GM10248 (cell line): Measurements from ENCODE around the gene MEGF9.
"Not testable (repeated sequence)": the region's sequence is repeated elsewhere in the genome, so short reads cannot be mapped to it uniquely, and the experiment has no call there.

Source experiments
- CTCF ChIA-PET: fragments of 300-600 bp; sonication (Branson Sonifier 250); formaldehyde crosslinking; extraction: SDS; loops from one replicate; lab custom pipeline; 2021; ENCODE audit warnings: antibody characterized with exemption; lab: Yijun Ruan, JAX
- POLR2A ChIA-PET: fragments of 350-650 bp; sonication (Branson Sonifier 250); formaldehyde crosslinking; extraction: SDS; loops from one replicate; lab custom pipeline; 2020; ENCODE audit warnings: antibody characterized with exemption; lab: Yijun Ruan, JAX
- DNase-seq: peaks from one replicate; pipeline ENCODE4 v3.0.0; 2012; ENCODE audit errors: extremely low spot score
- TF ChIP-seq, protein P1 (sequence below): IDR thresholded peaks from 2 replicates; pipeline ENCODE4 v1.5.1; 2012; ENCODE audit warnings: mild to moderate bottlenecking, low read depth; ENCODE audit errors: extremely low read depth, missing control alignments, control extremely low read depth

MEGF9 gene

DNA sequence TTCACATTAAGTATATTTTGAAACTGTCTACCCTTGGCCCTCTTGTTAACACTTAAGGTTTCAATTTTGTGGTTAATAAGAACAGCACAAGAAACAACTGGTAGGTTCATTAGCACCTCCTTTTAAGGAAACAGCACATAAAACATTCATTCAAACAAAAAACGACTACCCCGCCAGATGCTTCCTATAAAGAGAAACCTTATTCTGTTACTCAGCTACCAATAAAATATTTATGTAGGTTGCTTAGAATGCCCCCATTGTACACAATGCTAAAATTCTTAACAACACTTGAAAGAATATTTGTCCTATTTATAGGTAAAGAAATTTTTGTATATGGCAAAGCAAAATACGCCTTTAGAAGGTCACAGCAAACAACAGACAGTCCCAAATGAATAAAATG is 157.5 kb downstream of the MEGF9 start:
- no peak for DNase-seq
- TF ChIP-seq, protein P1, sequence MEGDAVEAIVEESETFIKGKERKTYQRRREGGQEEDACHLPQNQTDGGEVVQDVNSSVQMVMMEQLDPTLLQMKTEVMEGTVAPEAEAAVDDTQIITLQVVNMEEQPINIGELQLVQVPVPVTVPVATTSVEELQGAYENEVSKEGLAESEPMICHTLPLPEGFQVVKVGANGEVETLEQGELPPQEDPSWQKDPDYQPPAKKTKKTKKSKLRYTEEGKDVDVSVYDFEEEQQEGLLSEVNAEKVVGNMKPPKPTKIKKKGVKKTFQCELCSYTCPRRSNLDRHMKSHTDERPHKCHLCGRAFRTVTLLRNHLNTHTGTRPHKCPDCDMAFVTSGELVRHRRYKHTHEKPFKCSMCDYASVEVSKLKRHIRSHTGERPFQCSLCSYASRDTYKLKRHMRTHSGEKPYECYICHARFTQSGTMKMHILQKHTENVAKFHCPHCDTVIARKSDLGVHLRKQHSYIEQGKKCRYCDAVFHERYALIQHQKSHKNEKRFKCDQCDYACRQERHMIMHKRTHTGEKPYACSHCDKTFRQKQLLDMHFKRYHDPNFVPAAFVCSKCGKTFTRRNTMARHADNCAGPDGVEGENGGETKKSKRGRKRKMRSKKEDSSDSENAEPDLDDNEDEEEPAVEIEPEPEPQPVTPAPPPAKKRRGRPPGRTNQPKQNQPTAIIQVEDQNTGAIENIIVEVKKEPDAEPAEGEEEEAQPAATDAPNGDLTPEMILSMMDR = no peak
- ChIA-PET CTCF (interaction anchor here (1.0 to 2.6 kb wide), 2 partner anchors 11 to 12 kb away, joined by 3 to 6 read pairs; no protein-coding TSS in a partner anchor), POLR2A (no interaction called here)

DNA sequence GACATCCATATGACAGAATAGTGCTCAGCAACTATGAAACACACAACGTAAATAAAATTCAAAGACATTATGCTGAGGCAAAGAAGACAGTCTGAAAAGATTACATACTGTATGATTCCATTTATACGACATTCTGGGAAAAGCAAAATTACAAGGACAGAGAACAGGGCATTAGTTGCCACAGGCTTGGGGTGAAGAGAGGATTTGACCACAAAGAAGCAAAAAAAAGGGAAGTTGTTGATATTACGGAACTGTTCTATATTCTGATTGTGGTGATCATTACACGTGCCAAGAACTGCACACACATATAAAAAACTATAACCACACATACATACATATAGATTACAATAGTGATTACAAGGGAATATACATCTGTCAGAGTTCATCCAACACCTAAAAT is 158.4 kb downstream of the MEGF9 start:
- ChIA-PET CTCF (no interaction called here), POLR2A (no interaction called here)
- DNase-seq = no peak
- TF ChIP-seq, protein P1 = no peak

- DNase-seq, POLR2A ChIA-PET: not testable (repeated sequence)
- CTCF ChIA-PET = interaction anchor here (1.2 kb wide), 1 partner anchor 8 kb away, joined by 4 read pairs; no protein-coding TSS in a partner anchor
These were observed 162.0 kb downstream of the MEGF9 start for GRCh38 chr9:120552210-120552704.
